KMS-11 (cell line): Measurements from ENCODE around the gene HERC3.

Source experiments
- H2AFZ ChIP-seq: fragments of 200-600 bp; sonication (generic); 2 replicates; pipeline ENCODE4 v1.6.1; 2016; ENCODE audit warnings: antibody characterized with exemption, mixed run types, low read depth
- H3K27ac ChIP-seq: fragments of 200-600 bp; sonication (generic); 2 replicates; pipeline ENCODE4 v1.6.1; 2016; ENCODE audit warnings: mild to moderate bottlenecking, mixed run types
- H3K27me3 ChIP-seq: fragments of 200-600 bp; sonication (generic); 2 replicates; pipeline ENCODE4 v1.6.1; 2017; ENCODE audit warnings: mild to moderate bottlenecking, low read depth, mixed run types, moderate library complexity; ENCODE audit not compliant: insufficient read depth
- H3K36me3 ChIP-seq: fragments of 200-600 bp; sonication (generic); 2 replicates; pipeline ENCODE4 v1.6.1; 2017; ENCODE audit warnings: mild to moderate bottlenecking, mixed run types; ENCODE audit not compliant: insufficient read depth
- H3K4me1 ChIP-seq: fragments of 200-600 bp; sonication (generic); 2 replicates; pipeline ENCODE4 v1.6.1; 2016; ENCODE audit warnings: mild to moderate bottlenecking, low read depth, mixed run types; ENCODE audit not compliant: poor library complexity, severe bottlenecking
- H3K4me2 ChIP-seq: fragments of 200-600 bp; sonication (generic); 2 replicates; pipeline ENCODE4 v1.7.0; 2016; ENCODE audit warnings: mild to moderate bottlenecking, mixed run types
- H3K4me3 ChIP-seq: fragments of 200-600 bp; sonication (generic); IDR thresholded peaks from 2 replicates; pipeline ENCODE4 v1.6.1; 2017; ENCODE audit warnings: low read depth, low read length, mixed read lengths; ENCODE audit not compliant: insufficient read depth
- H3K79me2 ChIP-seq: fragments of 200-600 bp; sonication (generic); 2 replicates; pipeline ENCODE4 v1.6.1; 2016; ENCODE audit warnings: low read depth, mixed run types; ENCODE audit not compliant: insufficient read depth
- H3K9ac ChIP-seq: fragments of 200-600 bp; sonication (generic); 2 replicates; pipeline ENCODE4 v1.6.1; 2016; ENCODE audit warnings: mild to moderate bottlenecking, mixed run types
- H4K20me1 ChIP-seq: fragments of 200-600 bp; sonication (generic); 2 replicates; pipeline ENCODE4 v1.6.1; 2016; ENCODE audit warnings: mild to moderate bottlenecking, mixed run types; ENCODE audit not compliant: insufficient read depth
- TF ChIP-seq, protein P1 (sequence below): fragments of 200-600 bp; sonication (generic); conservative IDR thresholded peaks from 2 replicates; pipeline ENCODE4 v1.6.1; 2017; ENCODE audit warnings: low read depth, mild to moderate bottlenecking, antibody characterized with exemption, low read length, moderate library complexity, mixed read lengths

The HERC3 gene

DNA sequence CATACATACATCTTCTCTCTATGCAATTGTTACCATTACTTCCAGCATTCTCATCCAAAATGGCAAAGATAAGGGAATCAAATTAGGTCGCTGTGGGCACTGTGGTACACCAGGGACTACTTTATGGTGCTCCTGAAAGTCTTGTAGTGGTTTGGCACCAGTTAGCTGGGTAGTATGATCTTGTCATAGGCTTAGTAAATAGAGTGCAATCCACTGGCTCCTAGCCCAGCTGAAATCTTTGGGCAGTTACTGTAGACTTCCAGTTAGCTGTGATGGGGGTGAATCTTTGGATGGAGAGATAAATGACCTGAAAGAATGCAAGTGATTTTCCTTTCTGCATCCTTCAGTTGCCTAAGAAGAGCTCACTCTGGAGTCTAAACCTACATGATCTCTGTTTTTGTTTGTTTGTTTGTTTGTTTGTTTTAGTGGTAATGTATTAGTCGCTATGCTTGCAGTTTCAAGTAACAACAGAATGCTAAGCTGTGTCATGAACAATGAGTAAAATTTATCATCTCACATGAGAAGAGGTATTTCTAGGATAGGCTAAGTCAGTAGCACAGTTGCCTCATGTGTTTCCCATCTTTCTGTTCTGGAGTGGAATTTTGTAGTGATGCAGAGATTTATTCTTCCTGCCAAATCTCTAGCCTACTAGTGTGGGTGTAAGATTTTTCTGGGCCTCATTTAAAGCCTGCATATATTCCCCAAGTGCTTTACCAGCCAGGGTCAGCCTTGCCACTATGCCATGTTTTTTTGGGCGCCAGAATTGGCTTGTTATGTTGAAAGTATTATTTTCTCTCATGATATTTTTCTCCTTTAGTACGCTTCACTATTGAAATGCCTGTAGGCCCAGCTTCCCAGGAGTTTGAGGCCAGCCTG, 24.2 kb downstream of the HERC3 start:
- H3K79me2 ChIP-seq: no peaks in the 10 kb centered on the region
- H4K20me1 ChIP-seq: no peaks in the 10 kb centered on the region
- H3K4me1 ChIP-seq: peaks cover 30% of the 10 kb centered on the region
- no peak overlapping the region for H2AFZ ChIP-seq
- no peak overlapping the region for H3K4me3 ChIP-seq
- no peak overlapping the region for H3K27ac ChIP-seq
- no peaks in the 10 kb centered on the region for H3K36me3 ChIP-seq
- TF ChIP-seq, protein P1, sequence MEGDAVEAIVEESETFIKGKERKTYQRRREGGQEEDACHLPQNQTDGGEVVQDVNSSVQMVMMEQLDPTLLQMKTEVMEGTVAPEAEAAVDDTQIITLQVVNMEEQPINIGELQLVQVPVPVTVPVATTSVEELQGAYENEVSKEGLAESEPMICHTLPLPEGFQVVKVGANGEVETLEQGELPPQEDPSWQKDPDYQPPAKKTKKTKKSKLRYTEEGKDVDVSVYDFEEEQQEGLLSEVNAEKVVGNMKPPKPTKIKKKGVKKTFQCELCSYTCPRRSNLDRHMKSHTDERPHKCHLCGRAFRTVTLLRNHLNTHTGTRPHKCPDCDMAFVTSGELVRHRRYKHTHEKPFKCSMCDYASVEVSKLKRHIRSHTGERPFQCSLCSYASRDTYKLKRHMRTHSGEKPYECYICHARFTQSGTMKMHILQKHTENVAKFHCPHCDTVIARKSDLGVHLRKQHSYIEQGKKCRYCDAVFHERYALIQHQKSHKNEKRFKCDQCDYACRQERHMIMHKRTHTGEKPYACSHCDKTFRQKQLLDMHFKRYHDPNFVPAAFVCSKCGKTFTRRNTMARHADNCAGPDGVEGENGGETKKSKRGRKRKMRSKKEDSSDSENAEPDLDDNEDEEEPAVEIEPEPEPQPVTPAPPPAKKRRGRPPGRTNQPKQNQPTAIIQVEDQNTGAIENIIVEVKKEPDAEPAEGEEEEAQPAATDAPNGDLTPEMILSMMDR: no peak
- H3K27me3 ChIP-seq: no peaks in the 10 kb centered on the region
- H3K4me2 ChIP-seq: no peak overlapping the region
- H3K9ac ChIP-seq: no peak overlapping the region

DNA sequence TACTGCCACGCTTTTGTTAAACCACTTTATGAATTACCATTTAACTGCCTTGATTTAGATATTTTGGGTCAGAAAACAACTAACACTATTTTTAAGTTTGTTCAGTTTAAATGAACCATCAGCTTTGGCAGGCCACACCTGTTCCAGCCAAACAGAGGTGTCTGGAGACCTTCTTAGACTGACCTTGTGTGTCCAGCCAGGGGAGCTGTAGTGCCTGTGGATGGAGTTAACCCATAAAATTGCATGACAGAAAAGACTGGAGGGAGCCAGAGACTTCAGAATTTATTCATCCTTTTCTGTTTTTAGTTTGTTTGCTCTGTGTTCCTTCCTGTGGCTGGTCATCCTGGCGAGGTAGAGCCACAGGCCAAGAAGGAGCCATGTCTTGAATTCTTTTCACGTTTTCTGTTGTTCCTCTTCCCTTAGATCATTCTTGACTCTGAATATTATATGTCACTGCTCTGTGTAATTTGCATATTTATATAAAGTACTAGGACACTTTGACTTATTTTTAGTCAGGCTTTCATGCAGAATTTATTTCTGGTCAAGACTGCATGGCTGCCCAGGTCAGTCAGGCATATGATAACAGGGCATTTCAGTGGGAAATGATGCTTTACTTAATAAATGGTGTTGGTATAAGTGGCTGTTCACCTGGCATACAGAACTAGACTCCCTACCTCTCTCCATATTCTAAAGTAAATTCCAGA, 26.7 kb downstream of the HERC3 start:
- TF ChIP-seq, protein P1: no peak
- H3K27me3 ChIP-seq: no peaks in the 10 kb centered on the region
- H3K36me3 ChIP-seq: no peaks in the 10 kb centered on the region
- no peak overlapping the region for H3K27ac ChIP-seq
- H3K4me1 ChIP-seq: peaks cover 9% of the 10 kb centered on the region
- H3K9ac ChIP-seq: no peak overlapping the region
- H2AFZ ChIP-seq: no peak overlapping the region
- H4K20me1 ChIP-seq: no peaks in the 10 kb centered on the region
- H3K79me2 ChIP-seq: no peaks in the 10 kb centered on the region
- H3K4me3 ChIP-seq: no peak overlapping the region
- no peak overlapping the region for H3K4me2 ChIP-seq

DNA sequence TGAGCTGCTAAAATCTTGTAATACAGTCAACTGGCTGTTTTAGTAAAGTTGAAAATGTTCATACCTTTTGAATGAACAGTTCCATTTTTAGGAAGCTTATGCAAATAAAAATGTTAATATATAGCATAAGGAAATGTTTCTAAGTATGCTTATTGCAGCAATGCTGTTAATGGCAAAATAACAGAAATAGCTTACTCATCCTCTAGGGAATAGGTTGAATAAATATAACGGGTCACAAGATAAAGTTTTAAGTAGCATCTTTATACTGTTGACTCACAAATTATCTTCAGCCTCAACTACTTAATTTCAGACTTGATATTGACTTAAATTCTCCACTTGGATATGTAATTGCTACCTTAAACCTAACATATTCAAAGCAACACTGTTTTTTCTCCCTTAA, 27.7 kb downstream of the HERC3 start:
- H3K4me2 ChIP-seq: no peak overlapping the region
- H3K79me2 ChIP-seq: no peaks in the 10 kb centered on the region
- H4K20me1 ChIP-seq: no peaks in the 10 kb centered on the region
- no peak overlapping the region for H2AFZ ChIP-seq
- peaks cover 9% of the 10 kb centered on the region for H3K4me1 ChIP-seq
- TF ChIP-seq, protein P1: no peak
- no peaks in the 10 kb centered on the region for H3K36me3 ChIP-seq
- no peak overlapping the region for H3K27ac ChIP-seq
- no peak overlapping the region for H3K4me3 ChIP-seq
- H3K9ac ChIP-seq: no peak overlapping the region
- H3K27me3 ChIP-seq: no peaks in the 10 kb centered on the region

DNA sequence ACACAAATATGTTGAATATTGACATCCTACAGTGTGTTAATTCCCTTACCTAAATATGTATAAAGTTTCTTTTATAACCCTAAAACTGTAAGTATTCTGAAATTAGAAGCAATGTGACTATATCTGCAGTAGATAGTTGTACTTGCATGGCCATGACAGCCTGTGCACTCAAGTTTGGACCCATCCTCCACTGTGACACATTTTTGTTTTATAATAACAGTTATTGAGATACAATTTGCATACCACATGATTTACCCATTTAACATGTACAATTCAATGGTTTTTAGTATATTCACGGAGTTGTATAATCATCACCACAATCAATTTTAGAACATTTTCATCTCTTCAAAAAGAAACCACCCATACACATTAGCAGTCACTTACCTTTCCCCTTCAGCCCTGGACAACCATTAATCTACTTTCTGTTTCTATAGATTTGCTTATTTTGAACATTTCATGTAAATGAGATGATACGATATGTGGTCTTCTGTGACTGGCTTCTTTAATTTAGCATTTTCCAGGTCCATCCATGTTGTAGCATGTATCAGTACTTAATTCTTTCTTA, 29.6 kb downstream of the HERC3 start:
- Histone ChIP-seq H3K4me1 (no peaks in the 10 kb centered on the region), H3K79me2 (no peaks in the 10 kb centered on the region), H3K4me2 (no peak overlapping the region)

More for the DNA sequence above, 29.6 kb downstream of the HERC3 start:
- Histone ChIP-seq H2AFZ (no peak overlapping the region), H3K9ac (no peak overlapping the region), H3K27me3 (no peaks in the 10 kb centered on the region), H4K20me1 (no peaks in the 10 kb centered on the region), H3K4me3 (no peak overlapping the region), H3K27ac (no peak overlapping the region), H3K36me3 (no peaks in the 10 kb centered on the region)
- TF ChIP-seq, protein P1: no peak
